Effector memory CD4-positive, alpha-beta T cell (primary cell): ENCODE measurements around the gene TFDP2.
"Not testable (repeated sequence)": the region's sequence is repeated elsewhere in the genome, so short reads cannot be mapped to it uniquely, and the experiment has no call there.

ENCODE experiments used
- DNase-seq, 3 donors: peaks; one replicate each; pipeline ENCODE4 v3.0.0-alpha.2; 2020
- H3K27ac ChIP-seq: 2 replicates; pipeline ENCODE4 v1.7.0; 2013; ENCODE audit warnings: mild to moderate bottlenecking, low read length, moderate library complexity; ENCODE audit not compliant: insufficient read depth, poor library complexity, severe bottlenecking
- H3K27me3 ChIP-seq: replicated peaks from 2 replicates; pipeline ENCODE4 v1.7.0; 2013; ENCODE audit warnings: mild to moderate bottlenecking, low read length; ENCODE audit not compliant: insufficient read depth, control insufficient read depth, poor library complexity, severe bottlenecking
- H3K36me3 ChIP-seq: 2 replicates; pipeline ENCODE4 v1.7.0; 2013; ENCODE audit warnings: mild to moderate bottlenecking, low read length, moderate library complexity; ENCODE audit not compliant: control insufficient read depth, insufficient read depth
- H3K4me1 ChIP-seq: 2 replicates; pipeline ENCODE4 v1.7.0; 2013; ENCODE audit warnings: low read length, mild to moderate bottlenecking; ENCODE audit not compliant: control insufficient read depth, insufficient read depth, poor library complexity, severe bottlenecking
- H3K4me3 ChIP-seq: 2 replicates; pipeline ENCODE4 v1.7.0; 2013; ENCODE audit warnings: low read length, low read depth, mild to moderate bottlenecking; ENCODE audit not compliant: insufficient read depth, poor library complexity, severe bottlenecking
- H3K9me3 ChIP-seq: 2 replicates; pipeline ENCODE4 v1.7.0; 2013; ENCODE audit warnings: mild to moderate bottlenecking, low read length, moderate library complexity; ENCODE audit not compliant: control insufficient read depth

The TFDP2 gene

DNA sequence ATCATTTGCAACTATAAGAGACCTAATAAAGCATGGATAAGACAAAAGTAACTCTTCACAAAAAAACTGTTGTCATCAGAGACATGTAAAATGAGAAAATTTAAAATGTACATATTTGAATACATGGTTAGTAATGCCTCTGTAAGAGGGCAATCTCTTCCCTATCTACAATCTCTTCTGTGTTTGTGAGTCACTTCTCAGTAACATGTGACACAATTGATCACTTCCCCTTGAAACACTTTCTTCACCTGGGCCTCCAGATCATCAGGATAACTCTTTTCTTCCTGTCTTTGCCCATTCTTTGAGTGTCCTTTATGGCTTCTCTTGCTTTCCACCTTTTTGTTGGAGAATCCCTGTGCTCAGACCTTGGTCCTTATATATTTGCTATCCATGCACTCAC is 50.4 kb downstream of the TFDP2 start:
- no peak overlapping the region for H3K4me3 ChIP-seq
- DNase-seq: no peak
- H3K4me1 ChIP-seq: no peaks in the 10 kb centered on the region
- H3K27me3 ChIP-seq: no peaks in the 10 kb centered on the region
- H3K9me3 ChIP-seq: no peaks in the 10 kb centered on the region
- H3K36me3 ChIP-seq: no peaks in the 10 kb centered on the region
- no peak overlapping the region for H3K27ac ChIP-seq

DNA sequence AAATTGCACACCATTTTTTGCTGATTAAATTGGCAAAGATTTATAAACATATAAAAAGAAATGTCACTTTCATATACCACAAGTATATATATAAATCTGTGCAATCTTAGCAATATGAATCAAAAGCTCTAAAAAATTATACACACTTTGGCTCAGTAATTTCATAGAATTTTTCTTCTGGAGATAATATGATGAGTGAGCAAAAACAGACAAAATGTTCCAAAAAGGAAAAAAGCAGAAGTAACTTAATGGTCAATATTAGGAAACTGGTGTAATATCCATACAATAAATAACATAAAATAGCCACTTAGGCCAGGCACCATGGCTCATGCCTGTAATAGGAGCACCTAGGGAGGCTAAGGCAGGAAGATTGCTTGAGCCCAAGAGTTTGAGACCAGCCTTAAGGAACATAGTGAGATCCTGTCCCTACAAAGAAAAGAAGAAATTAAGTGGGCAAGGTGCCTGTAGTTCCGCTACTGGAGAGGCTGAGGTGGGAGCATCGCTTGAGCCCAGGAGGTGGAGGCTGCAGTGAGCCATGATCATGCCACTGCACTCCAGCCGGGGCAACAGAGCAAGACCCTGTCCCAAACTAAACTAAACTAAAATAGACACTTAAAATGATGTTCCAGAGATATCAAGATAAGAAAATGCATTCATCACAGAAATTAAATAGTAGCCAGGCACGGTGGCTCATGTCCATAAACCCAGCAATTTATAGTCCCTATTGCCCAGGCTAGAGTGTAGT is 52.1 kb downstream of the TFDP2 start:
- H3K9me3 ChIP-seq: no peaks in the 10 kb centered on the region
- no peak for DNase-seq
- H3K36me3 ChIP-seq: no peaks in the 10 kb centered on the region

DNA sequence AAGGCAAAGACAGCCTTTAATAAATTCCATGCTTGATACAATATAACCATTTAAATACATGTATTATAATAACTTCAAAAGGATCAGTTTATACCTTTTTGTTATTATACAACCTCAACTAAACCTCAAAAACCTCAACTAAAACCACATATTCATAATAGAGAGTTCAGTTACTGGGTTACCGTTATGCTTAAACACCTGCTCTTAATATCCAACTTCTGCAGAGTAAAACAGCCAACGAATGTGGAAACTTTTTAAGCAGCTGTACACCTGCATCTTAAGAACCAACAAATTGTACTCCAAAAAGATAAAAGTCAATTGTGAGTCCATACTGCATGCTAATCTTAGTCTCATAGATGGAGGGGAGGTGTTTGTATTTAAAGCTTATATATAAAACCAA is 53.5 kb downstream of the TFDP2 start:
- no peaks in the 10 kb centered on the region for H3K9me3 ChIP-seq
- no peak for DNase-seq
- H3K4me3 ChIP-seq: no peak overlapping the region

More for the DNA sequence above, 52.1 kb downstream of the TFDP2 start:
- no peaks in the 10 kb centered on the region for H3K4me1 ChIP-seq
- H3K4me3 ChIP-seq: no peak overlapping the region
- H3K27me3 ChIP-seq: no peaks in the 10 kb centered on the region
- H3K27ac ChIP-seq: no peak overlapping the region

DNA sequence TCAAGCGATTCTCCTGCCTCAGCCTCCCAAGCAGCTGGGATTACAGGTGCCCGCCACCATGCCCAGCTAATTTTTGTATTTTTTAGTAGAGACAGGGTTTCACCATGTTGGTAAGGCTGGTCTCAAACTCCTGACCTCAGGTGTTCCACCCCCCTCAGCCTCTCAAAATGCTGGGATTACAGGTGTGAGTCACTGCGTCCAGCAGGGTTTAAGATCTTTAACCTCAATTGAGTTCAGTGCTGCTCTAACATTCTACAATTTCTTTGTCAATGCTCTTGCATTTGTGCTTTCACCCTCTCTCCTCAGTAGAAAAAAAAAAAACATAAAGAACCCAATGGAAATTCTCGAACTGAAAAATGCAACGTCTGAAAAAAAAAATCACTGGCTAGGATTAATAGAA is 60.4 kb downstream of the TFDP2 start:
- not testable (repeated sequence) for DNase-seq, H3K27me3 ChIP-seq, H3K27ac ChIP-seq, H3K9me3 ChIP-seq, H3K4me1 ChIP-seq, H3K36me3 ChIP-seq, H3K4me3 ChIP-seq

More for the DNA sequence above, 53.5 kb downstream of the TFDP2 start:
- Histone ChIP-seq H3K36me3 (no peaks in the 10 kb centered on the region), H3K27me3 (no peaks in the 10 kb centered on the region), H3K4me1 (no peaks in the 10 kb centered on the region), H3K27ac (no peak overlapping the region)

DNA sequence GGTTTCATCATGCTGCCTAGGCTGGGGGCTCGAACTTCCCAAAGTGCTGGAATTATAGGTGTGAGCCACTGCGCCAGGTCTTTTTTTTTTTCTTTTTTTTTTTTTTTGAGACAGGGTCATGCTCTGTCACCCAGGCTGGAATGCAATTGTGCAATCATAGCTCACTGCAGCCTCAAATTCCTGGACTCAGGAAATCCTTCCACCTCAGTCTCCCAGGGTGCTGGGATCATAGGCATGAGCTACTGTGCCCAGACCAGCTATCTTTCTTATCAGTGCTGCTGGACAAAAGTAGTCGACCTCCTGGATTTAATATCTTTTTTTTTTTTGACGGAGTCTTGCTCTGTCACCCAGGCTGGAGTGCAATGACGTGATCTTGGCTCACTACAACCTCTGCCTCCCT is 60.8 kb downstream of the TFDP2 start:
- no peaks in the 10 kb centered on the region for H3K9me3 ChIP-seq
- no peak for DNase-seq
- no peaks in the 10 kb centered on the region for H3K27me3 ChIP-seq
- H3K36me3 ChIP-seq: no peaks in the 10 kb centered on the region
- no peak overlapping the region for H3K27ac ChIP-seq
- no peak overlapping the region for H3K4me3 ChIP-seq
- no peaks in the 10 kb centered on the region for H3K4me1 ChIP-seq

- no peaks in the 10 kb centered on the region for H3K9me3 ChIP-seq
- H3K27ac ChIP-seq: no peak overlapping the region
- no peaks in the 10 kb centered on the region for H3K4me1 ChIP-seq
- DNase-seq: no peak
- no peaks in the 10 kb centered on the region for H3K36me3 ChIP-seq
- no peaks in the 10 kb centered on the region for H3K27me3 ChIP-seq
- H3K4me3 ChIP-seq: no peak overlapping the region
Observed at GRCh38 chr3:142087676-142088075, 61.7 kb downstream of the TFDP2 start.

DNA sequence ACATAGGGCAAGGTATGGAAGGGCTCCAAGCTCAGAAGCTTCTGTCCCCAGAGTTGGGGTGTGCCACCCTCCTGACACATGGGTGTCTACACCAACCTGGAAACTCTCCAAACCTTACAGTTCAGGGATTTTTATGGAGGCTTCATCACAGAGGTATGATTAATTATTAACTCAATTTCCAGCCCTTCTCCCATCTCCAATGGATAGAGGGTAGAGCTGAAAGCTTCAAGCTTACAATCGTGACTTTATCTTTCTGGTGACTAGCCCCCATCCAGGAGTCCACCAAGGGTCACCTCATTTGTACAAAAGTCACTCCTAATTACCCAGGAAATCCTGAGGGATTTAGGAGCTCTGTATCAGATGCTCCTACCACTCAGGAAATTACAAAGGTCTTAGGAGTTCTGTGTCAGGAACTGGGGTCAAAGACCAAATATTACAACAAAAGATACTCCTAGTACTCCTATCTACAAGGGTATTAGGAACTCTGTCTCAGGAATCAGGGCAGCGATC is 62.7 kb downstream of the TFDP2 start:
- DNase-seq: no peak
- Histone ChIP-seq H3K27ac (no peak overlapping the region), H3K27me3 (no peaks in the 10 kb centered on the region), H3K9me3 (no peaks in the 10 kb centered on the region), H3K36me3 (no peaks in the 10 kb centered on the region), H3K4me1 (no peaks in the 10 kb centered on the region), H3K4me3 (no peak overlapping the region)

DNA sequence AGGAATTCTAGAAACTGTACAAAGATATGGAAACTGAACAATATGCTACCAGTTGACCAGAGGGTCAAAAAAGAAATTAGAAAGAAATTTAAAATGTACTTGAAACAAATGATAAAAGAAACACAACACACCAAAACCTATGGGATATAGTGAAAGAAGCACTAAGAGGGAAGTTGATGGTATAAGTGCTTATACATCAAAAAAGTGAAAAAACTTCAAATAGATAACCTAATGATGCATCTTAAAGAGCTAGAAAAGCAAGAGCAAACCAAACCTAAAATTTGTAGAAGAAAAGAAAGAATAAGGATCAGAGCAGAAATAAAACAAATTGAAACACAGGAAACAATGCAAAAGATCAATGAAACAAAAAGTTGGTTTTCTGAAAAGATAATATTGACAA is 68.2 kb downstream of the TFDP2 start:
- no peak for DNase-seq
- Histone ChIP-seq H3K4me1 (no peaks in the 10 kb centered on the region), H3K27ac (no peak overlapping the region), H3K36me3 (no peaks in the 10 kb centered on the region), H3K9me3 (no peaks in the 10 kb centered on the region), H3K4me3 (no peak overlapping the region), H3K27me3 (no peaks in the 10 kb centered on the region)

DNA sequence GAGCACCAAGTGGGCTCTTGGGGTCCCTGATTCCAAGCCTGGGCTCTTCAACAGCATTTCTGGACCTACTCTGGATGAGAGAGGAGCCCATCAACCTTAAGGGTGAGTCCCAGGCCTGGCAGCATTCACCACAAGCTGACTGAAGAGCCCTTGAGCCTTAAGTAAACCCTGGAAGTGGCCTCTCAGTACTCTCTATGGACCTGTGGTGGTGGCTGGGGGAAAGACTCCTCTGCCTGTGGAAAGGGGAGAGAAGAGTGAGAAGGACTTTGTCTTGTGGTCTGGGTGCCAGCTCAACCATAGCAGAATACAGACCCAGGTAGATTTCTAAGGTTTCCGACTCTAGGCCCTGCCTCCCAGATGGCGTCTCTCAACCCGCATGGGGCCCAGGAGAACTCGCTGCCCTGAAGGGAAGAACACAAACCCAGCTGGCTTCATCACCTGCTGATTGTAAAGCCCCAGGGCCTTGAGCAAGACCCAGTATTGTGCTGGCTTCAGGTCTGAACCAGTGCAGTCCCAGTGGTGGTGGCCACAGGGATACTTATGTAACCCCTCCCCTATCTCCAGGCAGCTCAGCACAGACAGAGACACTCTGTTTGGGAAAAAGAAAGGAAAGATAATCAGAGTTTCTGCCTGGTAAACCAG is 71.4 kb downstream of the TFDP2 start:
- Histone ChIP-seq H3K36me3 (no peaks in the 10 kb centered on the region), H3K9me3 (no peaks in the 10 kb centered on the region)
- no peak for DNase-seq

GRCh38 chr3:142077155-142077858 is 72.0 kb downstream of the TFDP2 start:
- H3K36me3 ChIP-seq: no peaks in the 10 kb centered on the region
- no peak for DNase-seq
- no peak overlapping the region for H3K4me3 ChIP-seq
- H3K27ac ChIP-seq: no peak overlapping the region
- no peaks in the 10 kb centered on the region for H3K4me1 ChIP-seq
- no peaks in the 10 kb centered on the region for H3K9me3 ChIP-seq
- no peaks in the 10 kb centered on the region for H3K27me3 ChIP-seq

More for the DNA sequence above, 71.4 kb downstream of the TFDP2 start:
- Histone ChIP-seq H3K4me3 (no peak overlapping the region), H3K27ac (no peak overlapping the region), H3K27me3 (no peaks in the 10 kb centered on the region), H3K4me1 (no peaks in the 10 kb centered on the region)
